ENCODE results near the gene NBAS. TPM values are rescaled to one million over a fixed set of nuclear protein-coding genes. Genes with fewer than 3 reads are reported as not detected.
A peak's percentile ranks its signal among the peaks of the same experiment; 100 is the strongest.

Gene NBAS
- total and polyA plus RNA-seq, 2 donors (not counting 1 experiment from before 2014, with no cell fraction given), result 27.0 to 124 TPM

DNA sequence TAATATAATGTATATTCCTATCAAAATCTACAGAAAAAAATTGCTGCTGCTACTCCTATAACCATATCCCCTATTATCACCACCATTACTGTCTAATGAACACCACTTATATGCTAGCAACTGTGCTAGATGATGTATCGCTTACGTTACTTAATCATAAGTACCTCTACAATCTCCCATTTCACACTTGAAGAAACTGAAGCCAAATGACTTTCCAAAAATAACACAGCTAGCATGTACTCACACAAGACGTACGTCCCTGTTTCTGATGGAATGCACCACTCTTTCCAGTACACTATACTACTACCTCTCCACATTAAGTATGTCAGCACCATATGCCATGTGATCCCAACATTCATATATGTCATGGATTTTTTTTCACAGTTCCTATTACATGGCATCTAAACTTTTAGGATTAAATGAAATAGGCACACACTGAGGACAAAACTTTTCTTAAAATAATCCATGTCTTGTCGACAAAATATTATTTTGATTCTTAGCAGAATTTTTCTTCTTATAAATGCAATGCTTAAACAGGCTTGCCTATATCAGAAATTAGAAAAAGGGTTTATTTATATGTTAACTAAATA lies 112.8 kb downstream of the NBAS start:
- H3K36me3 ChIP-seq (ENCODE audit: control insufficient read depth, insufficient read depth, low read length), result no peaks in the 10 kb centered on the region
- H2AFZ ChIP-seq (ENCODE audit: low read length), result no peak overlapping the region
- H3K9ac ChIP-seq (ENCODE audit: insufficient read depth, low read length), result no peak overlapping the region
- no peak for TF ChIP-seq EZH2 (IDR thresholded peaks at IDR 0.05; ENCODE audit: low read length, missing control alignments)
- TF ChIP-seq, protein P1, sequence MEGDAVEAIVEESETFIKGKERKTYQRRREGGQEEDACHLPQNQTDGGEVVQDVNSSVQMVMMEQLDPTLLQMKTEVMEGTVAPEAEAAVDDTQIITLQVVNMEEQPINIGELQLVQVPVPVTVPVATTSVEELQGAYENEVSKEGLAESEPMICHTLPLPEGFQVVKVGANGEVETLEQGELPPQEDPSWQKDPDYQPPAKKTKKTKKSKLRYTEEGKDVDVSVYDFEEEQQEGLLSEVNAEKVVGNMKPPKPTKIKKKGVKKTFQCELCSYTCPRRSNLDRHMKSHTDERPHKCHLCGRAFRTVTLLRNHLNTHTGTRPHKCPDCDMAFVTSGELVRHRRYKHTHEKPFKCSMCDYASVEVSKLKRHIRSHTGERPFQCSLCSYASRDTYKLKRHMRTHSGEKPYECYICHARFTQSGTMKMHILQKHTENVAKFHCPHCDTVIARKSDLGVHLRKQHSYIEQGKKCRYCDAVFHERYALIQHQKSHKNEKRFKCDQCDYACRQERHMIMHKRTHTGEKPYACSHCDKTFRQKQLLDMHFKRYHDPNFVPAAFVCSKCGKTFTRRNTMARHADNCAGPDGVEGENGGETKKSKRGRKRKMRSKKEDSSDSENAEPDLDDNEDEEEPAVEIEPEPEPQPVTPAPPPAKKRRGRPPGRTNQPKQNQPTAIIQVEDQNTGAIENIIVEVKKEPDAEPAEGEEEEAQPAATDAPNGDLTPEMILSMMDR (conservative IDR thresholded peaks at IDR 0.05 in 1 of 2, IDR thresholded peaks at IDR 0.05 in 1 of 2; ENCODE audit: low read depth in 1 of 2, low read length in 2 of 2), result no peak
- H3K4me1 ChIP-seq (ENCODE audit: control insufficient read depth, extremely low read depth, insufficient read depth, low read length), result no peaks in the 10 kb centered on the region
- no peak overlapping the region for H3K4me3 ChIP-seq (replicated peaks in 1 of 4; ENCODE audit: control extremely low read depth in 1 of 4, insufficient read depth in 1 of 4, low read depth in 3 of 4, low read length in 4 of 4)
- H3K79me2 ChIP-seq (ENCODE audit: control insufficient read depth, insufficient read depth, low read length), result no peaks in the 10 kb centered on the region
- no peak overlapping the region for H3K27ac ChIP-seq (ENCODE audit: insufficient read depth, low read length)
- peak in 1 of 2 donors; percentile 45 for DNase-seq (ENCODE audit: low read depth in 2 of 2)
- no peaks in the 10 kb centered on the region for H3K27me3 ChIP-seq (ENCODE audit: control insufficient read depth, insufficient read depth, low read length)
- H4K20me1 ChIP-seq (ENCODE audit: control insufficient read depth, extremely low read depth, insufficient read depth, low read length), result no peaks in the 10 kb centered on the region
- no peak overlapping the region for H3K4me2 ChIP-seq (ENCODE audit: extremely low read depth, insufficient read depth, low read length)
- H3K9me3 ChIP-seq (ENCODE audit: control insufficient read depth, insufficient read depth, low read depth, low read length), result no peaks in the 10 kb centered on the region

DNA sequence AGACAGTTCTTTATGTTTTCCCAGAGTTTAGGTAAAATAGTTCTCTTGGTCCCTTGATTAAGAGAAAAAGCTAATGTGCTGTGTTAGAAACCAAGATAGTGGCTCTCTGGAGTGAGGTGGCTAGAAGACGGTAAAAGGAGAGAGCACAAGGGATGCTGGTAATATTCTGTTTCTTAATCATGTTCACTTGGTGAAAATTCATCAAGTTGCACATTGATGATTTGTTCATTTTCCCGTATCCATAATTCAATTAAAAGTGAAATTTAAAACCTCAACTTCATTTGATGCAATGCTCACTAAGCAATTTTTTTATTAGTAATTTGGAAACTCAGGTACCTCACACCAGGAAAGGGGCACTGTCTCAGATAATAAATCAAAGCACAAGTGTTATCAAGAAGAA lies 113.8 kb downstream of the NBAS start:
- Histone ChIP-seq H3K27me3 (ENCODE audit: control insufficient read depth, insufficient read depth, low read length) (no peaks in the 10 kb centered on the region), H4K20me1 (ENCODE audit: control insufficient read depth, extremely low read depth, insufficient read depth, low read length) (no peaks in the 10 kb centered on the region), H3K36me3 (ENCODE audit: control insufficient read depth, insufficient read depth, low read length) (no peaks in the 10 kb centered on the region), H3K4me2 (ENCODE audit: extremely low read depth, insufficient read depth, low read length) (no peak overlapping the region), H2AFZ (ENCODE audit: low read length) (no peak overlapping the region), H3K27ac (ENCODE audit: insufficient read depth, low read length) (no peak overlapping the region), H3K9ac (ENCODE audit: insufficient read depth, low read length) (no peak overlapping the region), H3K79me2 (ENCODE audit: control insufficient read depth, insufficient read depth, low read length) (no peaks in the 10 kb centered on the region), H3K9me3 (ENCODE audit: control insufficient read depth, insufficient read depth, low read depth, low read length) (no peaks in the 10 kb centered on the region), H3K4me1 (ENCODE audit: control insufficient read depth, extremely low read depth, insufficient read depth, low read length) (no peaks in the 10 kb centered on the region), H3K4me3 (replicated peaks in 1 of 4; ENCODE audit: control extremely low read depth in 1 of 4, insufficient read depth in 1 of 4, low read depth in 3 of 4, low read length in 4 of 4) (no peak overlapping the region)
- DNase-seq (ENCODE audit: low read depth in 2 of 2), result no peak
- TF ChIP-seq EZH2 (IDR thresholded peaks at IDR 0.05; ENCODE audit: low read length, missing control alignments), result no peak
- TF ChIP-seq, protein P1 (conservative IDR thresholded peaks at IDR 0.05 in 1 of 2, IDR thresholded peaks at IDR 0.05 in 1 of 2; ENCODE audit: low read depth in 1 of 2, low read length in 2 of 2), result no peak

DNA sequence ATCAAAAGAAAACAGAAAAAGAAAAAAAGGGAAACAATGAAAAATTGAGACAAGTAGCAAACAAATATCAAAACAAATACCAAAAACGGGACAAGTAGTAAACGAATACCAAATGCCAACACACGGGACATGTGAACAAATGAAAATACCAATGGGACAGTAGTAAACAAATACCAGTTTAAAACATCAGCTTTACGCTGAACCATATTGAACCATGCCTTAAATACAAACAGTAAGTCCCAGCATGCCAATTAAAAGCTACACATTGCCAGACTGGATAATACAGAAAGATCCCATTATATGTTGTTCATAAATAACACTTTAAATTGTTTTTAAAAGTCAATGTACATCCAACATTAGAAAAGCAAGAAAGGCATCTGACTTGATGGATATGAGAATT lies 114.2 kb downstream of the NBAS start:
- Histone ChIP-seq H3K27me3 (ENCODE audit: control insufficient read depth, insufficient read depth, low read length) (no peaks in the 10 kb centered on the region), H4K20me1 (ENCODE audit: control insufficient read depth, extremely low read depth, insufficient read depth, low read length) (no peaks in the 10 kb centered on the region), H2AFZ (ENCODE audit: low read length) (no peak overlapping the region), H3K9ac (ENCODE audit: insufficient read depth, low read length) (no peak overlapping the region), H3K4me2 (ENCODE audit: extremely low read depth, insufficient read depth, low read length) (no peak overlapping the region), H3K79me2 (ENCODE audit: control insufficient read depth, insufficient read depth, low read length) (no peaks in the 10 kb centered on the region), H3K4me1 (ENCODE audit: control insufficient read depth, extremely low read depth, insufficient read depth, low read length) (no peaks in the 10 kb centered on the region), H3K36me3 (ENCODE audit: control insufficient read depth, insufficient read depth, low read length) (no peaks in the 10 kb centered on the region), H3K4me3 (replicated peaks in 1 of 4; ENCODE audit: control extremely low read depth in 1 of 4, insufficient read depth in 1 of 4, low read depth in 3 of 4, low read length in 4 of 4) (no peak overlapping the region), H3K27ac (ENCODE audit: insufficient read depth, low read length) (no peak overlapping the region), H3K9me3 (ENCODE audit: control insufficient read depth, insufficient read depth, low read depth, low read length) (no peaks in the 10 kb centered on the region)
- TF ChIP-seq, protein P1 (conservative IDR thresholded peaks at IDR 0.05 in 1 of 2, IDR thresholded peaks at IDR 0.05 in 1 of 2; ENCODE audit: low read depth in 1 of 2, low read length in 2 of 2), result no peak
- TF ChIP-seq EZH2 (IDR thresholded peaks at IDR 0.05; ENCODE audit: low read length, missing control alignments), result no peak
- no peak for DNase-seq (ENCODE audit: low read depth in 2 of 2)
